H9 (cell line): Measurements from ENCODE around the gene MAP4K3. TPM values are rescaled to one million over a fixed set of nuclear protein-coding genes. Genes with fewer than 3 reads are reported as not detected.

Experiments used
- DNase-seq: peaks from one replicate; pipeline ENCODE4 v3.0.0-alpha.2; 2017
- H2AFZ ChIP-seq: one replicate; pipeline ENCODE4 v1.6.1; 2013; ENCODE audit warnings: mild to moderate bottlenecking, low read length, control low read depth, moderate library complexity
- H2AK5ac ChIP-seq: 2 replicates; pipeline ENCODE4 v1.6.1; 2013; ENCODE audit warnings: low read length, control low read depth, mixed read lengths; ENCODE audit not compliant: insufficient read length
- H2BK120ac ChIP-seq: one replicate; pipeline ENCODE4 v1.6.1; 2013; ENCODE audit warnings: low read depth, mild to moderate bottlenecking, low read length, control low read depth, inconsistent platforms; ENCODE audit not compliant: poor library complexity, severe bottlenecking
- H2BK12ac ChIP-seq: 2 replicates; pipeline ENCODE4 v1.6.1; 2013; ENCODE audit warnings: low read length, control low read depth, mixed read lengths, low read depth; ENCODE audit not compliant: insufficient read length
- H2BK15ac ChIP-seq: 2 replicates; pipeline ENCODE4 v1.6.1; 2013; ENCODE audit warnings: low read depth, low read length, control low read depth
- H2BK20ac ChIP-seq: one replicate; pipeline ENCODE4 v1.6.1; 2013; ENCODE audit warnings: low read depth, mild to moderate bottlenecking, low read length, control low read depth, inconsistent platforms; ENCODE audit not compliant: poor library complexity, severe bottlenecking
- H2BK5ac ChIP-seq: 2 replicates; pipeline ENCODE4 v1.6.1; 2013; ENCODE audit warnings: low read length, control low read depth, mixed read lengths; ENCODE audit not compliant: insufficient read length
- H3K14ac ChIP-seq: 2 replicates; pipeline ENCODE4 v1.6.1; 2013; ENCODE audit warnings: low read length, control low read depth; ENCODE audit not compliant: insufficient read depth
- H3K18ac ChIP-seq: 2 replicates; pipeline ENCODE4 v1.6.1; 2013; ENCODE audit warnings: low read depth, mild to moderate bottlenecking, mixed read lengths, low read length, control low read depth; ENCODE audit not compliant: insufficient read length
- H3K23ac ChIP-seq: 2 replicates; pipeline ENCODE4 v1.6.1; 2013; ENCODE audit warnings: low read length, control low read depth, mixed read lengths, low read depth; ENCODE audit not compliant: insufficient read length
- H3K23me2 ChIP-seq: 2 replicates; pipeline ENCODE4 v1.6.1; 2013; ENCODE audit warnings: low read depth, mild to moderate bottlenecking, mixed read lengths, low read length, control low read depth; ENCODE audit not compliant: insufficient read length, poor library complexity, severe bottlenecking
- H3K27ac ChIP-seq: 2 replicates; pipeline ENCODE4 v1.5.1; 2013; ENCODE audit warnings: low read length, control low read depth, mixed read lengths, low read depth; ENCODE audit not compliant: insufficient read length
- H3K27me3 ChIP-seq: 2 replicates; pipeline ENCODE4 v1.6.1; 2013; ENCODE audit warnings: low read length, control low read depth, inconsistent platforms; ENCODE audit not compliant: insufficient read depth
- H3K4ac ChIP-seq: 2 replicates; pipeline ENCODE4 v1.6.1; 2013; ENCODE audit warnings: low read depth, mild to moderate bottlenecking, control low read depth, inconsistent platforms, low read length, moderate library complexity
- H3K4me1 ChIP-seq: 2 replicates; pipeline ENCODE4 v1.6.1; 2013; ENCODE audit warnings: low read length, control low read depth, inconsistent platforms; ENCODE audit not compliant: insufficient read depth
- H3K4me2 ChIP-seq: 2 replicates; pipeline ENCODE4 v1.6.1; 2013; ENCODE audit warnings: low read length, control low read depth, mixed read lengths; ENCODE audit not compliant: insufficient read length, insufficient read depth
- H3K56ac ChIP-seq: 2 replicates; pipeline ENCODE4 v1.6.1; 2013; ENCODE audit warnings: low read depth, mild to moderate bottlenecking, mixed read lengths, low read length, control low read depth; ENCODE audit not compliant: insufficient read length
- H3K79me1 ChIP-seq: 2 replicates; pipeline ENCODE4 v1.6.1; 2013; ENCODE audit warnings: low read depth, mild to moderate bottlenecking, moderate library complexity, low read length, control low read depth, inconsistent platforms; ENCODE audit not compliant: insufficient read depth, poor library complexity, severe bottlenecking
- H3K79me2 ChIP-seq: 2 replicates; pipeline ENCODE4 v1.6.1; 2013; ENCODE audit warnings: low read length, control low read depth, inconsistent platforms; ENCODE audit not compliant: insufficient read depth
- H3K9ac ChIP-seq: 2 replicates; pipeline ENCODE4 v1.6.1; 2013; ENCODE audit warnings: low read length, control low read depth, mixed read lengths; ENCODE audit not compliant: insufficient read length; ENCODE audit errors: extremely low read depth
- H3K9me3 ChIP-seq: one replicate; pipeline ENCODE4 v1.6.1; 2013; ENCODE audit warnings: low read depth, low read length, inconsistent platforms; ENCODE audit not compliant: control insufficient read depth
- H3T11ph ChIP-seq: one replicate; pipeline ENCODE4 v1.6.1; 2013; ENCODE audit warnings: mild to moderate bottlenecking, low read length, control low read depth, inconsistent platforms
- H4K20me1 ChIP-seq: one replicate; pipeline ENCODE4 v1.6.1; 2013; ENCODE audit not compliant: control insufficient read depth, insufficient read length, insufficient read depth
- H4K5ac ChIP-seq: 2 replicates; pipeline ENCODE4 v1.6.1; 2013; ENCODE audit warnings: low read depth, mild to moderate bottlenecking, mixed read lengths, low read length, control low read depth; ENCODE audit not compliant: insufficient read length
- H4K8ac ChIP-seq: replicated peaks from 2 replicates; pipeline ENCODE4 v1.6.1; 2013; ENCODE audit warnings: low read length, control low read depth, mixed read lengths, low read depth; ENCODE audit not compliant: insufficient read length
- H4K91ac ChIP-seq: 2 replicates; pipeline ENCODE4 v1.6.1; 2013; ENCODE audit warnings: low read depth, mild to moderate bottlenecking, moderate library complexity, mixed read lengths, low read length, control low read depth; ENCODE audit not compliant: insufficient read length
- H3K27ac Mint-ChIP-seq, 3 experiments: 2 replicates in 2 of 3; 3 replicates in 1 of 3; pipeline ENCODE4 v1.8.0; 2020 to 2021; ENCODE audit warnings: mixed read lengths in 3 of 3, mild to moderate bottlenecking in 1 of 3, moderate library complexity in 1 of 3
- H3K27me3 Mint-ChIP-seq: 2 replicates; pipeline ENCODE4 v1.8.0; 2021; ENCODE audit warnings: low read depth, mild to moderate bottlenecking, moderate library complexity, mixed read lengths
- H3K36me3 Mint-ChIP-seq, 3 experiments: 2 replicates in 2 of 3; 3 replicates in 1 of 3; pipeline ENCODE4 v1.8.0; 2020 to 2021; ENCODE audit warnings: low read depth in 3 of 3, mixed read lengths in 3 of 3; ENCODE audit not compliant: insufficient read depth in 1 of 3
- H3K4me1 Mint-ChIP-seq, 2 experiments: 2 replicates each; pipeline ENCODE4 v1.8.0; 2020; ENCODE audit warnings: mixed read lengths in 2 of 2
- H3K4me3 Mint-ChIP-seq, 2 experiments: 2 replicates in 1 of 2; 3 replicates in 1 of 2; pipeline ENCODE4 v1.8.0; 2020 to 2021; ENCODE audit warnings: mild to moderate bottlenecking in 2 of 2, mixed read lengths in 2 of 2, moderate library complexity in 1 of 2
- H3K9me3 Mint-ChIP-seq, 2 experiments: 2 replicates in 1 of 2; 3 replicates in 1 of 2; pipeline ENCODE4 v1.8.0; 2020; ENCODE audit warnings: mild to moderate bottlenecking in 2 of 2, mixed read lengths in 2 of 2, moderate library complexity in 1 of 2
- CTCF ChIP-seq: fragments of 200-600 bp; sonication (generic); conservative IDR thresholded peaks from 3 replicates; pipeline ENCODE4 v1.8.0; 2021; ENCODE audit warnings: antibody characterized with exemption, mild to moderate bottlenecking
- WGBS: extraction: QIAGEN DNeasy Blood & Tissue Kit; methylation state at CpG from one replicate; pipeline ENCODE4 v1.1.7; 2013; ENCODE audit warnings: missing lambda C conversion rate, low lambda C conversion rate, mixed read lengths; ENCODE audit not compliant: insufficient read length; ENCODE audit errors: extremely low coverage; 5-methylcytosine and 5-hydroxymethylcytosine counted together
- total RNA-seq: library from RNA; stranded (reverse); gene quantifications from 2 replicates; pipeline ENCODE4 v1.2.1, GENCODE V29; 2021

The MAP4K3 gene
- total RNA-seq, 1 experiment from 2014 or later = 37.9 TPM

DNA sequence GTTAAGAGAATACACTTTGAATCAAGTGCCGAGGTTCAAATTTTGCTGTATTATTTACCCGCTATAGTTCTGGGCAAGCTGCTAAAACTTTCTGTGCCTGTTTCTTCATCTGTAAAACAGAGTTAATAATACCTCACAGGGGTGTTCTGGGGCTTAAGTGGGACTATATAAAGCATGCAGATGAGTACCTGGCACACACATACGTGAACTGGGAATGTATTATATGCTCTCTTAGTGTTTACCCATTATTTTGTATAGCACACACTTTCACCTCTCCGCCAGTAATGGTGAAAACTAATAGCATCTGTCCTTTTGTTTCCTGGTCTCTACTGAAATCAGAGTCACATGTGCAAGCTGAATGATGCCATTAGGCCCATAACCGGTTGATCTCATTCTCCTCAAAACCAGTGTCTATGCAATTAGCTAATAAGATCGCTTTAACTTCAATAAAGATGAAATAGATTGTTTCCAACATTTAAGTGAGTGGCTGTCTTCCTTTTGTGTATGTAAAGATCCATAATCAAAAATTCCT lies 189.5 kb downstream of the MAP4K3 start:
- no CpG with 5 or more reads among the region's 6 CpGs for WGBS
- Histone ChIP-seq H2AK5ac (no peak overlapping the region), H3T11ph (no peak overlapping the region), H2BK120ac (no peak overlapping the region), H2BK5ac (no peak overlapping the region), H2BK20ac (no peak overlapping the region), H3K4me1 (no peaks in the 10 kb centered on the region), H3K23me2 (no peaks in the 10 kb centered on the region), H4K8ac (no peak overlapping the region), H3K23ac (no peak overlapping the region), H3K9ac (no peak overlapping the region), H2BK12ac (no peak overlapping the region), H2AFZ (no peak overlapping the region), H4K91ac (no peak overlapping the region), H2BK15ac (no peak overlapping the region), H3K18ac (no peak overlapping the region), H3K9me3 (peaks cover 11% of the 10 kb centered on the region), H3K56ac (no peak overlapping the region), H3K14ac (no peak overlapping the region), H3K27ac (no peak overlapping the region), H3K4ac (no peak overlapping the region), H3K79me1 (no peaks in the 10 kb centered on the region), H4K20me1 (no peaks in the 10 kb centered on the region), H4K5ac (no peak overlapping the region), H3K27me3 (no peaks in the 10 kb centered on the region), H3K79me2 (no peaks in the 10 kb centered on the region), H3K4me2 (no peak overlapping the region)
- H3K27ac Mint-ChIP-seq = no peak overlapping the region
- peaks cover 0 to 8% of the 10 kb centered on the region in 2 experiments; a peak in 2 of 4 replicates for H3K4me1 Mint-ChIP-seq
- peaks cover 28 to 37% (median 35%) of the 10 kb centered on the region in 3 experiments for H3K36me3 Mint-ChIP-seq
- no peak for TF ChIP-seq CTCF
- no peak for DNase-seq
- no peaks in the 10 kb centered on the region for H3K27me3 Mint-ChIP-seq
- H3K9me3 Mint-ChIP-seq = peaks cover 5 to 9% of the 10 kb centered on the region in 2 experiments
- H3K4me3 Mint-ChIP-seq = no peak overlapping the region
